NCI-H446 treated with DMSO at 0.1 percent for 48 hours (cell line): ENCODE data around the gene ROGDI.

Experiments used
- DNase-seq: peaks from one replicate; lab custom pipeline; 2025; lab: John Stamatoyannopoulos, UW

Gene ROGDI

DNA sequence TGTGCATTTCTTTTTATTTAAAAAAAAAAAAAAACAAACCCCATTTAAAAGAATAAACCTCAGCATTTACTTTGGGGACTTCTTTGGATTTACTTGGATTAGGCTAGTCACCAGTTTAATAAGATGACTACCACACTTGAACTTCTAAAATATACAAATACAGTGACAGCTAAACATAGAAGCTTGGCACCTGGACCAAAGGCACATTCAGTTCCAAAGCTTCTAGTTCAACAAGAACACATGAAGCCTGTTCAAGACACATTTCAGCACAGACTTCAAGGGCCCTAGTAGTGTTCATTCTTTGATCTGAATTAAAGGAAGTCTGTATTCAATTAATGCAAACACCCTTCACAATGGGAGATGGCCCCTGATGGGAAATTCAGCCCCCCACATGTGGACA is 11.6 kb upstream of the ROGDI start:
- no peak for DNase-seq

DNA sequence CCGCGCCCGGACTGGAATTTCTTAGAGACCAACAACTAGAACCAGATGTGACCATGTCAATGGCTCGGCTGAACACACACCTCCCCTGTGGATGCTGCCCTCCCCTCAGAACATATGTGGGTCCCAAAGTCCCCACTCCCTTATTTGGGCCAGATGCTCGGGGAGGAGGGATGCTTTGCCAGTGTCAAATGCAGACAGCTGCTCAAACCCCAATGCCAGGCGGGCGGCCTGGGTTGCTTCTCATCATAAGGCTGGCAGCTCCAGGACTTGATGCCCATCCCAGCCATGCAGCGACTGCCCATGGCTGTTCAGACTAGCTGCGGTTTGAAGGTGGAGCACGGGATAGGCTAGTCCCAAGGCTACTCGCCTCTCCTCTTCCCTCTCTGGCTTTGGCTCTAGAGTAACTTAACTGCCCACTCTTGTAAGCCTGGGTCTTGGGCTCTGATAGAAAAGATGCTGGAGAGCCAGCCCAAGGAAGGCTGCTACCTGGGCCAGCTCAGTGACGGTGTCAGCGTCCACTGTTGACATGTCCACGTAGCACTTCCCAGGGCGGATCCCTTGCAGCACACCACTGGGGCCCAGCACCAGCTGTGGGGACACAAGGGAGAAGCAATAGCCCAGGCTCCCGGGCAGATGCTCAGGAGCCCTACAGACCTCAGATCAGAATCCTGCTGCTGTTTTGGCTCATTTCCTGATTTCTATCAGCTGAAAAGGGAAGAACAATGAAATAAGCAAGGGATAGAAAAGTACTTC is 11.0 kb upstream of the ROGDI start:
- no peak for DNase-seq

DNA sequence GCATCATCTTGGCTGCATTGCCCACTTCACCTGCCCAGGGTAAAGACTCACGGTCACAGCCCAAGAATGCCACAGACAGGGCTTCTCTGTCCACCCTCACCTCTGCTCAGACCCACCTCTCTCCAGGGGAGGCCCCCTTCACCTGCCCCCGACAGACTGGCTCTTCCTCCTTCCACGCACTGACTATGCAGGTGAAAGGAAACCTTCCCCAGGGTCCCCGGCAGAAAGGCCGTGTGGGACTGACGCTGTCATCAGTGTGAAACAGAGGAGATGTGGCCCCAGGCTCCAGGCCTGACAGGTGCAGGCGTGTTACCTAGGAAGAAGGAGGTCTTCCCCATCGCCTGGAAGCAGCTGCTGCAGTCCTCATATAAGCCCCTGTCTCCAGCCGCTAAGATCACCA is 9.3 kb upstream of the ROGDI start:
- no peak for DNase-seq

DNA sequence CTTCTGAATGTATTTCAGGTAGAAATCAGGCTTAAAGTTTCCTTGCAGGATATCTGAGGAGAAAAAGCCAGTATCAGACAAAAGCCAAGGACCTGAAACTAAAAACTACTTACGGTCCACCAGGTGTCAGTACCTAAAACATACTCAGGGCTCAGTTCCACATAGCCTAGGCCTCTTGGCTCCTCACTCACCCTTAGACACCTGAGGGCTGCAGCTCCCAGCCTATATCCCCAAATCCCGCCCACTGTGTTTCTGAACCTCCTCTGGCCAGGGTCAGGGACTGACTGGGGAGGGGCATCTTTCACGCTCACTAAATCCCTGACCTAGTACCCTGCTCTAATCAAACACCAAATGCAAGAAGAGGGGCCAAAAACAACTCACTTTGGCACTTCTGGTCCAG is 8.8 kb upstream of the ROGDI start:
- DNase-seq = no peak

DNA sequence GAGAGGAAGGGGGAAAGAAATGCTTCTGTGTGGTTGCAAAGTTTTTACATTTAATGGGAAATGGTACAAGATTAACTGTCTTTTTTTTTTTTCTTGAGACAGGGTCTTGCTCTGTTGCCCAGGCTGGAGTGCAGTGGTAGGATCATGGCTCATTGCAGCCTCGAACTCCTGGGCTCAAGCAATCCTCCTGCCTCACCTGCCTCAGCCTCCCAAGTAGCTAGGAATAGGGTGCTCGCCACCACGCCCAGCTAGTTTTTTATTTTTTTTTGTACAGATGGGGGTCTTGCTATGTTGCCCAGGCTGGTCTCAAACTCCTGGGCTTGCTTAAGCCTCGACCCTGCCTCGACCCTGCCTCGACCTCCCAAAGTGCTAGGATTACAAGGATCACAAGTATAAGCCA is 3.8 kb upstream of the ROGDI start:
- no peak for DNase-seq

DNA sequence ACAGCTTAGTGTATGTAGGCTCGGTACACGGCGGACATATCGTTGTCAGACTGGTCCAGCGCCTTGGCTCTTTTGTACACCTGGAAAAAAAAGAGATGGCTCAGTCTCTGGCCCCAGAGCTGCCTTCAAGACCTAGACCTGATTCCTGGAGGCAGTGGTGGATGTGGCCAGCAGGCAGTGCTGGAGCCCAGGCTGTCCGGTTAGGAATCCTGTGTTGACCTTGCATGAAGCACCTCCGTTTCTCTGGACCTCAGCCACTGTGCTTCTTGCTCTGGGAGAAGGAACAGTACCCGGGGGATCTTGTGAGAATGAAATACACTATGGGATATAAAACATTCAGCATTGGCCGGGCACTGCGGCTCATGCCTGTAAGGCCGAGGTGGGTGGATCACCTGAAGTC is 2.8 kb upstream of the ROGDI start:
- DNase-seq = no peak

DNA sequence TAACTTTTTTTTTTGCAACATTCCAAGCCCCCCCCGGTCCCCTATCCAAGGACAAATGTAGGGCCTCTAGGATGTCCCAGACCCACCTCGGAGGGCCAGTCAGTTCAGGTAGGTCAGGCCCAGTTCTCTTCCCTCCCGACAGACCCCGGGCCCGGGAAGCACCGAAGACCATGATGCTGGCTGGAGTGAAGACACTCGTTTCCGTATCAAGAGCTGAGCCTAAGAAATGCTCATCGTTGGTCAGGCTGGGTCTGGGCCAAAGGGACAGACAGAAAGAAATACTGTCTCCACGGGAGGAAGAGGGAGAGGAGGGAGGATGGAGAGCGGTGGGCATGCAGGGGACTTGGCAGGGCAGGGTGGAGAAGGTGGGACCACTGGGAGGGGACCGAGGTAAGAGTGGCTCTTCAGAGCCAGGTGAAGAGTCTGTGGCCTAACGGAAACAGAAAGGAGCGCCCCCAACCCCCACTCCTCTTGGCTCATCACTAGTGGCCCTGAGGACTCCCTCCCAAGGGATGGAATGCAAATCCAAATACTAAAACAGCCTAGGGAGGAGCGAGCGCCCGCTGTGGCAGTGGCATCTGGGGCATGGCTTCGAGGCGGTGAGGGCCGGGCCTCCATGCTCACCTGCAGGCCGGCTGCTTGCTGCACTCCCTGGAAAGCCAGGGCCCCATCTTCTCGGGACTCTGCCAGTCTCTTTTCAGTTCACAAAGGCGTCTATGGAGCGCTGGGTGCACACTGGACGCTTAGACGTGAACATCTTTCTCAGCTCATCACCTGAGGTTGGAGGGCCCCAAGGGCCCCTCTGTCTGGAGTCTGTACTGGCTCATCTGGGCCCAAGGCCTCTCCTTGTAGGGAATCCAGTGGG is 1.7 kb upstream of the ROGDI start:
- DNase-seq = no peak

DNA sequence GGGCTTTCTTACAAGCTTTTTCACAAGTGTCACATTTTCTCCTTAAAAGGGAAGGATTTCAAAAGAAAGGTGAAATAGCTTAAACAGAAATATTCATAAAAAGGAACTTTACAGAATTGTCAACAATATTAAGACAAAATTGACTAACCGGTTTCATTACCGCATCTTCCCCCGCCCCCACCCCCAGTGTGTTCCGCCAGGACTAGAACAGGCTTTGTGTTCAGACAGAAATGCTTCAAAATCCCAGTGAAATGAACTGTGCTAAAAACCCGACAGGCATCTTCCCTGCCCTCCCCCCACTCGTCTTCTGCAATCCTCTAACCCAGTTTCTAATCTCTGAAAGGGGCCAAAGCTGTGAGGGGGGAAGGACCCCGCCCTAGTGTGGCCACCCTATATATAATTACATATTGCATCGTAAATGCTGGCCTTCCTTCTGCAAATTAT is 990 bp upstream of the ROGDI start:
- no peak for DNase-seq

DNA sequence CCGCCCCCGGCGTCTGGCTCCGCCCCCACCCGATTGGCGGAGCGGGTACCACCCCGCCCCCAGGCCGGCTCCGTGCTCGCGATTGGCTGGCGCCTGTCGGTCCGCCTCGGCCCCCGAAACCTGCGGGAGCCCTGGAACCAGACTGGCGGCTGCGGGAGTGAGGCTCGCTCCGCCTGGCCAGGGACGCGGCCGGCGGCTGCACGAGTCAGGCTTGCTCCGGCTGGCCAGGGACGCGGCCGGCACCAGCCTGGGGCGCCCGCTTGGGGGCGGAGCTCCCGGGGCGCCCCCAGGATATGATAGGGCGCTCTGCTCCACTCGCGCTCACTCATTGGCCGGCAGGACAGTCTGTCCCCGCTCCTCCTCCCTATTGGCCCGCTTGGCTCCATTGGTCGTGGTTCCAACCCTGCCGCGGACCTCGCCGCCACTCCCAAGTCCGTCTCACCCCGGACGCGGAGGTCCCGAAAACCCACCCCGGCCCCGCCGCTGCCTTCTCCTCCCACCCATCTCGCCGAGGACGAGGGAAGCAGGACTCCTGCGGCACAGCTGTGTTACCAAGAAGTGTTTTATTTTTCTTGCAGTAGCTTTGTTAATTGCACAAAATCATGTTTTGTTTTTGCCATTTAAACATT is 340 bp upstream of the ROGDI start:
- peak; percentile 69 for DNase-seq

DNA sequence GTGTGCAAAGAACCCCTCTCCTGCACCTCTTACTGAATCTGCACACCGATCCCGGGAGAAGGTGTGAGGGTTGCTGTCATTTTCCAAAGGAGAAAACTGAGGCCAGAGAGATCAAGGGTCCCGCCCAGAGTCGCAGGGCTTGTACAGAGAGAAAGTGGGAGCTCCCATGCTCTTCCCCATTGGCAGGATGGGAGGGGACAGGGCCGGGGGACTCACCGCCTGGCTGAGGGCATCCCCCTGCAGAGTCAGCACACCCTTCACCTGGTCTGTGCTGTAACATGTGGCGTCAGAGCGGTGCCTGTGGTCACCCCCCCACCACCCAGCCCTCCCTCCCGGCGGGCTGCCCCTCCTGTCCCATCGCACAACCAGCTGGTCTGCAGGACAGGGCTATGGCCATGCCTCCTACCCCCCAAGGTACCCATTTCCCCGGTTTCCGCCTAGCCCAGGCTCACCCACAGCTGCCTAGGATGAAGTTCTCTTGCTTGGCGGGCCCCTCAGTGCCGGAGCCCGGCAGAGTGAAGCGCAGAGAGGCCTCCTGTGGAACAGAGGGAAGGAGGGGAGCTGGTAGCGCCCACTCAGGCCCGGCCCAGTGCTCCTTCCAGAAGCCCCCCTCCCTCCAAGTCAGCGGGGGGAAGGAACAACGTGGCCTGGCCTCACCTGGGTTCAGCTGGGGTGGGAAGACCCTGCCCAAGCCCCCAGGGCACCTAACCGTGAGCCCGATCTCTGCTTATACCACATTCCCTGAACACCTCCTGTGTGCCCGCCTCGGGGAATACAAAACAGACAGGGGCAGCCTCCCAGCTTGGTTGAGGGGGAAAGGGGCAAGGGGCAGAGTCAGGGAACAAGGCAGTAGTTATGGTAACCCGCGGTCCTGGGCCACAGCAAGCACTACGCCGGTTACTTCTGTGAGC is 1.1 kb downstream of the ROGDI start:
- DNase-seq = no peak

DNA sequence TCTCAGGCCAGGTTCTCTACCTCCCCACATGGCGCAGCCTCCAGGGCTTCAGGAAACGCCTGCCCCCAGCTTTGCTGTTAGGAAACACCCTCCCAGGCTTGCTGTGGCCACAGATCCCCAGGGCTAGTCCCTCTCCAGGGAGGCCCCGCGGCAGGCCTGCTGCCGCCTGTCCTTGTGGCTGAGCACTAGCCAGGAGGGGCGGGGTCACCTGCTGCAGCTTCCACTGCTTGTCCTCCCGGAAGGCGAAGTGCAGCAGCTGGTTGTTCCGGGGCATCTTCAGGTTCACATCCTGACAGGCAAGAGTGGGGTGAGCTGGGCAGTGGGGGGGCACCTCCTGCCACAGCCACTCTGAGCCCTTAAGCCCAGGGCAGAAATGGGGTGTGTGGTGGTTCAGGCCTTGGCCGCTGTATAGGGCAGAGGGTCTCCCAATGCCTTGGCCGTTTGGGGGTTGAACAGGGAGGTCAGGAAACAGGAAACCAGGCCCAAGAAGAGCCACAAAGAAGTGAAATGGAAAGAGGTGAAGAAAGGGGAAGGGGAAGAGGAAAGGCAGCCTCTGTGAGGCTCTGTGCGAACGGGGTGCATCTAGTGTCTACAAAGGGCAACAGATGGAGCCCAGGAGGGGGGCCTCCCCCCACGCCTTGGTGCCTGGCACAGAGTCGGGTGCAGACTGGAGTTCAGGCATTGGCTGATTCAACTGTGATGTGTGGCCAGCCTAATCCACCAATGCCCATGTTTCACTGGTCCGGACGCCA is 2.0 kb downstream of the ROGDI start:
- DNase-seq = no peak

DNA sequence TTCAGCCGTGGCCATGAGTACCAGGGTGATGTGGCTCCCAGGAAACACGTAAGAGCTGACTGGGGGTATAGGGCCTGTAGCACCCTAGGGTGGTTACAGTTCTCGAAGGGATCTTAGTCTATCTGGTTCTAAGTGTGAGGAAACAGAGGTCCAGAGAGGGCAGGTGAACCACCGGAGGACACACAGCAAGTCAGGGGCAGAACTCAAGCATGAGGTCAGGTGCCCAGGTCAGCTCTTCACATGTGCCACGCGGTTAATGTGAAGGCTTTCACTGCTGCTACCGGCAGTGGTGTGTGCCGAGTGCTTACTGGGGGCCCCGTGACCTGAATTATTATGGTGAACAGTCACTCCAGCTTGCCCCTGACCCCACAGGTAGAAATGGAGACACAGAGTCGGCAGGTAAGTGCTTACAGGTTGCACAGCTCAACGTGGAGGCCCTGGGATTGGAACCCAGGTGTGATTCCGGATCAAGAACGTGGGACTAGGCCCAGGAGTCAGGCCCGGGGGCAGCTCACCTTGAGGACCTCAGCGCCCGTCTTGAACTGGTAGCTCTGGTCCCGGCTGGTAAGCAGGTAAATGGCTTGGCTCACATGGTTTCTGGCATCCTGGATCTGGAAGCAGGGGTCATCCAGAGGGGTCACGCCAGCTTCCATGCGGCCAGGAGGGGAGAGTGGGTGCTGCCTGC is 3.1 kb downstream of the ROGDI start:
- DNase-seq = no peak

DNA sequence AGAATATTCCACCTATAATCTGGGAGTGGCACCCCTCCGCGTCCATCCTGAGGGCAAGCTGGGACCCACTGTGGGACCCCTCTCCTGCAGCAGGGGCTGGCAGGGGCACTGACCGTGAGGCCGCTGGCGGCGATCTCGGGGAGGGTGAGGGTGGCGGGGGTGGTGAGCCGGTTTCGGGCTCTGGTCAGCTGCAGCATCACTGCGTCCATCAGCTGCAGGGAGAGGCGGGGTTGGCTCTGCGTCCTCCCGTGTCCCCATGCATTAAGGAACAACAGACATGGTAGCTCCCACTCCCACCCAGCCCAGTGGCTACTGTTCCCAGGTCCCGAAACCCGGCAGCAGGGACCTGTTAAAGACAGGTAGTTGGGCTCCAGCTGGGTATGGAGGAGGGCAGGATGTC is 4.0 kb downstream of the ROGDI start:
- no peak for DNase-seq

DNA sequence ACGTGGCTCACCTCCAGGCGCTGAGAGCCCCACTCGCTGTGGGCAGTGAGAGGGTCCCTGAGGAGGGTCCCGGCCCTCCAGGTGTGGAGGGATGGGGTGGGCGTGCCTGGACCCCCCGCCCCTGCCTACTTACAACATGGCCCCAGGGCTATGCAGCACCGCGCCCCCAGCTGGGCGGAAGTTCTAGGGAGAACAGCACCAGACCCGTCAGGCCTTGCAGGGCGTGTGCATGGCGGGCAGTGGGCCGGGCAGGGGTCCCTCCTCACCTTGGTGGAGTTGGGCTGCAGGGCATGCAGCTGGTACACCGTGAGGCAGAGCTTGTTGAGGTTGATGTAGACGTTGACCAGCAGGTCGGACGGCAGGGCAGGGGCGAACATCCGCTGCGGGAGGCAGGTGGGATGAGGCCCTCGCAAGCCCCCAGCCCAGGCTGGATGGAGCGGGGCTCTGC is 4.6 kb downstream of the ROGDI start:
- no peak for DNase-seq

DNA sequence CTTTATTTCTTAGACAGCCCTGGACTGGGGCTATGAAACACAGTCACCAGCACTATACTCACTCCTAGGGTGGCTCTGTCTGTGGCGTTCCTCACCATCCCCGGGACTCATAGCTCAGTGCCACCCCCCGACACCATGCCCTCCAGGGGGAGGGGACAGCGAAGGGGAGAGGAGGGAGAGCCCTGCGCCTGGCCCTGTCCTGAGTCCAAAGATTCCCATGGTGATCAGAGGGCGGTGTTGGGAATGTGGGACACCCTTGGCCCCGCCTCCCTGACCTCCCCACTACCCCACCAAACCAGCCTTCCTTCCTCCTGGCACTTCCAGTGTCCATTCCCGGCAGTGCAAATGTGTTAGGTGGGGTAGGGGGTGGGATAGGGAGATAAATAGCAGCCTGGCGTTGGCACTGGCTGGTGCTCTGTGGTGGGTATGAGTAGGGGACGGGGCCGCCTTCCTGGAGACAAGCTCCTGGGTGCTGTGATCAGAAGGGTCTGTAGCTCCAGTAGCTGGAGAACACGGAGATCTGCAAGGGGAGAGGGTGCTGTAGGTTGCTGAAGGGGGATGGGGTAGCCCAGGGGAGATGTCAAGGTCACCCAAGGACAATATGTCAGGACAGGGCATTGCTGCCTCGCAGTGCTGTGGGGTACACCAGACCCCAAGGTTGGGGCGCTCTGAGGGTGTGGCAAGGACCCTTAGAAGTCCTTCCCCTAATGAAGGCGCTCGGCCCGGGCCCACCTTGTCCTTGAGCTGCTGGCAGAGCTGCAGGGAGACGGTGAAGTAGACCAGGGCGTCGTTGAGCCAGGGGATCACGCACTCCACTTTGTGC is 5.2 kb downstream of the ROGDI start:
- DNase-seq = no peak

DNA sequence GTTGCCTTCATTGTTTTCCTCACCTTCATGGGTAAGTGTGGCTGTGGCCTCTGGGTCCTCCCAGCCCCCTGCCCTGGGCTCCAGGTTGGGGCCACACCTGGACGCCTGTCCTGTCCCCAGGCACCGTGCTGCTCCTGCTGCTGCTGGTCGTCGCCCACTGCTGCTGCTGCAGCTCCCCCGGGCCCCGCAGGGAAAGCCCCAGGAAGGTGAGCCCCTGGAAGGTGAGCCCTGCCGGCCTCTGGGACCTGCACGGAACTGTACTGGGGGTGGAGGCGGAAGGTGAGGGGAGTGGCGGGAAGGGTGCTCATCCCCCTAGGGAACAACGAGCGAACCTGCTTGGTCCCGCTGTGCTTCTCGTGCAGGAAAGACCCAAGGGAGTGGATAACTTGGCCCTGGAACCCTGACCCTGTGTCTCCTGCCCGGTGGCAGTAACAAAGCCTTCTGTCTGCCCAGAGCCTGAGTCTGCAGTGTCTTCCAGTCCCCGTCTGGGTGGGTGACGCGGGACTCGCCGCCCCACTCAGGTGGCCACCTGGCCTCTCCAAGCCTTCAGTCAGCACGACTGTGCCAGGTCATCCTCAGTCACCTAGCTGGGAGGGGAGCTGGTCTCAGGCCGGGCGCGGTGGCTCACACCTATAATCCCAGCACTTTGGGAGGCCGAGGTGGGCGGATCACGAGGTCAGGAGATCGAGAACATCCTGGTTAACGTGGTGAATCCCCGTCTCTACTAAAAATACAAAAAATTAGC is 6.4 kb downstream of the ROGDI start:
- DNase-seq = no peak

DNA sequence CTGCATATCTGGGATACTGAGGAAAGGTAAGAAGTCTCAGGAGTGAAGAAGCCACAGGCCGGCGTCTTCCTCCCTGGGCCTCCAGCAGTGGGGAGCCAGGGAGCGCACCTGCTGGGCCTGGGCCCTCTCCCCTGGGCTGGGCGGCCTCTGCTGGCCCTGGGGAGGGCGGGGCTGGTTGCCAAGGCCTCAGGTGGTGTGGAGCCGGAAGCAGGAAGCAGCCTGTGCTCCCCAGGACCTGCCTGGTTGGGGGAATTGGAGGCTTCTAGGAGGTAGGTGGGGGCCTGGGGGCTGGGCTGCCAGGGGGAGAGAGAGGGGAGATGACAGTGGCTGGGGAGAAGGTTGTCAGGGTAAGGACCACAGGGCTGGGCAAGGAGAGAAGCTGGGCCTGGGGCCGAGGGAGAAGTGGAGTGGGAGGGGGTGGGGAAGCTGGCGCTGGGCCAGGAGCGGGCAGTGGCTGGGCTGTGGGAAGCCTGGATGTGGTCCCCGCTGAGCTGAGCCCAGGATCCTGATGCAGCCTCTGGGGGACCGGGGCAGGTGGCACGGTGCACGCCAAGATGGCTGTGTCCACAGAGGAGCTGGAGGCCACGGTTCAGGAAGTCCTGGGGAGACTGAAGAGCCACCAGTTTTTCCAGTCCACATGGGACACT is 7.1 kb downstream of the ROGDI start, which contains the start of gene SMIM22:
Gene SMIM22, plus strand, starts transcription at position 189 of the 647 bp plus-strand sequence. Its CDS starts 366 bp downstream, at position 555.
- no peak for DNase-seq

DNA sequence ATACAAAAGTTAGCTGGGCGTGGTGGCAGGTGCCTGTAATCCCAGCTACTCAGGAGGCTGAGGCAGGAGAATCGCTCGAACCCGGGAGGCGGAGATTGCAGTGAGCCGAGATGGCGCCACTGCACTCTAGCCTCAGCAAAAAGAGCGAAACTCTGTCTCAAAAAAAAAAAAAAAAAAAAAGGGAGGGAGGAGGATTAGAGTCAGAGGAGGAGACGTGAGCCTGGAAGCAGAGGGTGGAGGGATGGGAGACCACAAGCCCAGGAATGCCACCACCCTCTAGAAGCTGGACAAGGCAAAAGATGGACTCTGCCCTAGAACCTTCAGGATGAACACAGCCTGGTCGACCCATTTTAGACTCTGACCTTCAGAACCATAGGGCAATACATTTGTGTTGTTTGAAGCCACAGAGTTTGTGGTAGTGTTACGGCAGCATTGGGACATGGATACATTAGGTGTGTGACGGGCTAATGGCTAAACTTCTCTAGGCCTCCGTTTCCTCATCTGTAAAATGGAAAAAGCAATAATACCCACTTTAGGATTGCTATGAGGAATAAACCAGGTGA is 9.4 kb downstream of the ROGDI start:
- no peak for DNase-seq
